Forelimb muscle (tissue), 1 donor: ENCODE measurements around the gene OLR1. TPM values are rescaled to one million over a fixed set of nuclear protein-coding genes. Genes with fewer than 3 reads are reported as not detected.
"Not testable (repeated sequence)": the region's sequence is repeated elsewhere in the genome, so short reads cannot be mapped to it uniquely, and the experiment has no call there.

ENCODE experiments used
- DNase-seq: peaks from one replicate; pipeline ENCODE4 v3.0.0-alpha.2; 2013; ENCODE audit warnings: low read depth
- polyA plus RNA-seq: library from polyadenylated mRNA; unstranded; fragments of 120-200 nt; gene quantifications from one replicate; pipeline ENCODE4 v1.2.1, GENCODE V29; 2013; ENCODE audit not compliant: insufficient read length

Gene OLR1
- polyA plus RNA-seq, 1 donor, result 0.76 TPM

DNA sequence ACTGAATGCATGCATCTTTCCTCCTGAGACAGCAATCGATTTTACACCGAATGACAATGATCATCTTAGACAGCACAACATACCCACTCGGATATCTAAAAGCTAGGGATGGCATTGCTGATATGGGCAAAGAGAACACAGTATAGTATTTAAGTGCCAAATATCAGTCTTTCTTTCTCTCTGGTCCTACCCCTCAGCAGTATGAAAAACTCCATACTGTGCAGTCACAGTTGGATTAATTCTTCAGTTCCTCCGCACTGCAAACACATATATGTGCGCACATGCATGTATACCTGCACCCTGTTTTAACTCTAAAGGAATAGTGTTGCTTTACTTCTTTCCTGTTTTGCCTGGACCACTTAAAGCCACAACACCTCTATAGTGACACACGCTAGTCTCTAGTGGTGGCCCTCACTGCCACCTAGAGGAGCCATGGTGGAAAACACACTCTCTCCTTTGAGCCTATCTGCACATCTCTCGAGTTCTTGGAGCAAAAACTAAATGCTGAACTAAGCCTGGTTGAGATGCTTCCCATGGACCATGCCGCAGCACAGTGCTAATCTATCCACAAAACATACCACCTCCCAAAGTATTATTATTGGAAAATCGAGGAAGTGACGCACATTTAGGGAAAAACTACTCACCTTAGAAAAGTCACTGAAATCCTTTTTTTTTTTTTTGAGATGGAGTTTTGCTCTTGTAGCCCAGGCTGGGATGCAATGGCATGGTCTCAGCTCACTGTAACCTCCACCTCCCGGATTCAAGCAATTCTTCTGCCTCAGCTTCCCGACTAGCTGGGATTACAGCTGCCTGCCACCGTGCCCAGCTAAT is 18.8 kb upstream of the OLR1 start:
- DNase-seq, result no peak

- DNase-seq, result no peak
Observed at GRCh38 chr12:10189653-10190052, 17.7 kb upstream of the OLR1 start.

DNA sequence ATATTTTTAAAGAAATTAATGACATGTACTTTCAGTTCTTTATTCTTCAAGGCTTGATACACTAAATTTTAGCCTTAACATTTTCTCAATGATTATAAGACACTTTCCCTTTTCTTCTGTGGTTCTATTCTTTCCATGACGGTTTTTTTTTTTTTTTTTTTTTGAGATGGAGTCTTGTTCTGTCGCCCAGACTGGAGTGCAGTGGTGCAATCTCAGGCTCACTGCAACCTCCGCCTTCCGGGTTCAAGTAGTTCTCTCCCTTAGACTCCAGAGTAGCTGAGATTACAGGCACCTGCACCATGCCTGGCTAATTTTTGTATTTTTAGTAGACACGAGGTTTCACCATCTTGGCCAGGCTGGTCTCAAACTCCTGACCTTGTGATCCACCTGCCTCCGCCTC is 15.0 kb upstream of the OLR1 start:
- not testable (repeated sequence) for DNase-seq

GRCh38 chr12:10186299-10186698 is 14.4 kb upstream of the OLR1 start:
- peak; percentile 14 for DNase-seq

GRCh38 chr12:10184261-10184843 is 12.4 kb upstream of the OLR1 start:
- no peak for DNase-seq

GRCh38 chr12:10182354-10183049 is 10.6 kb upstream of the OLR1 start:
- no peak for DNase-seq

DNA sequence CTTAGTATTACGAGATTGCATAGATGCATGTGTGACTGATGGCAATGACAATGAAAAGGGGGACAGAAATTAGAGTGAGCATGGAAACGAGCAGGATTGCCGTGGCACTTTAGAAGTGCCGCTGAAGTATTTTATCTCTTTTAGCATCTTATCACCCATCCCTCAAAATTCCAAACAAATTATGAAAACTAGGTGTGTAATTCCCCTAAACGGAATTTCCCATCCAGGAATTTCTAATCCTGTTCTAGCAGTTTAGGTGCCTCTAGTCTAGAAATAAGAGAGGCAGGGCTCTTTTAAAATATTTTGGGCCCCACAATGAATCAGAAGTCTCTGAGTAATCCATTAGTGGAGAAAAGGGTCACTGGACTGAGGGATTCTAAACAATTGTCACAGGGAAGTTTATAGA is 7.8 kb upstream of the OLR1 start:
- no peak for DNase-seq

DNA sequence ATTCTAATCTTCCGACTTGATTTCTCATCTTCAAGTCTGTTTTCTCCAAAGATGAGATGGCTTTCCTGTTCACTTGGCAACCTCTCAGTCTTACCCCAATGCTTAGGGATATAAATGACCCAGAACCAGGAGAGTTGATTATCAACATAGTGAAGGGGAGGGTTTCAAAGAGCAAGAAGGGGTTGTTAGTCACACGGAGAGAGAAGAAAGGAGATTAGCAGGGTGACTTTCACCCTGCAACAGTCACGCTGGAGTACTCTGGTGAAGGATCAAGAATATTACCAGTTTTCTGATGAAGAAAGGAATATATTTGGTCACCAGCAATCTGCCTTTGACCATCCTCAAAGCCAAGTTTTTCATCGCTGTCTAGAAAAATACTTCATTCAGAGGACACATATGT is 6.9 kb upstream of the OLR1 start, which contains the start of gene TMEM52B:
Gene TMEM52B, plus strand, starts transcription at position 212 of the 400 bp plus-strand sequence. CDS start 543 bp downstream, outside the sequence.
- DNase-seq, result no peak

DNA sequence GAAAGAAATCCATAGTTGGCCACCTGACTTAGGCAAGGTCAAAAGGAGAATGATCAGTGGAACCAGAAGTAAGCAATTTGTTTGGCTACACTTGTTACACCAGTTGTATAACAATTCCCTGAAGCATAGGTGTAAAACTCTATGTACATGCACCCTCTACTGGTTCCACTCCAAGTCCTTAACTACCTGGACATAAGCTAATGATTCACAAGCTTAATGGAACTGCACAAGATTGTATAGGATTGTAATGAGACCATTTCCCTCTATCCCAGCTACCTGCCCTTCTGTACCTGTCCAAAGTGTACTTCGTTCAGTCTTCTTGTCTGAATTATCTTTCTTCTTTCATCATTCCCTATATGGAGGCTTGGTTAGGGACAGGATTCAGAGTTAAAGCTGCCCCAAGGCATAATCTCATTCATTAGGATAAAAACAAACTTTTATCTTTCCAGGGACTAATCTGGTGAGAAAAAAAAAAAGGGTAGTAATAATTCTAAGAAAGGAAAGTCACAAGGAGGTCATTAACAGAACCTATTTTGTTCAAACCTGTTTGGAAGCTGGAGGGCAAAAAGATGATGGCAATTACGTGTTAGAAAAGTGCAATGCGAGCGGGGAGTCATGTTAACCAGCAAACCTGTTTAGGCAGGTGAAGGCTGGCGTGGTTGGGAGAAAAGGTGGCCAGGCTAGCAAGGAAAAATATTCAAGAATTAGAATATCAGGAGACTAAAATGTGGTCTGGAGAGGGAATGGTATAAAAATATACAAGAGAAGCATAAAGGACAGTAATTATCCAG is 4.1 kb upstream of the OLR1 start:
- no peak for DNase-seq

GRCh38 chr12:10174986-10175614 is 3.2 kb upstream of the OLR1 start:
- no peak for DNase-seq

GRCh38 chr12:10170216-10170615 is 1.7 kb downstream of the OLR1 start:
- DNase-seq, result no peak

DNA sequence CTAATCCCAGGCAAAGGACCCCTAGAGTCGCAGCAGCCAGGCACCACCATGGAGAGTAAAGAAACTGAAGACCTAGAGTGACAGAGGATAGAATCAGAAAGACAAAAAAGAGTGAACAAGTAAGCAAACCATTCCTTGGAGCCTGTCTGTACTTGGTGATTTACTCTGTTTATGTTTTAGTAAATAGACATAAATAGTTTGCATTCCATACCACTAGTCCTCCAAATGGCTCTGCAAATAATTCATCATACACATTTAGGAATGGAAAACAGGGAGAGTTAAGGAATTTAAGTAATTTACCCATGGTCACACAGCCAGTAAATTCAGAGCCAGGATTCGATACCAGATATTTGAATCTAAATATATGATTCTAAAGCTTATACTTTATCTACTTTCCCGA is 2.8 kb downstream of the OLR1 start:
- no peak for DNase-seq

DNA sequence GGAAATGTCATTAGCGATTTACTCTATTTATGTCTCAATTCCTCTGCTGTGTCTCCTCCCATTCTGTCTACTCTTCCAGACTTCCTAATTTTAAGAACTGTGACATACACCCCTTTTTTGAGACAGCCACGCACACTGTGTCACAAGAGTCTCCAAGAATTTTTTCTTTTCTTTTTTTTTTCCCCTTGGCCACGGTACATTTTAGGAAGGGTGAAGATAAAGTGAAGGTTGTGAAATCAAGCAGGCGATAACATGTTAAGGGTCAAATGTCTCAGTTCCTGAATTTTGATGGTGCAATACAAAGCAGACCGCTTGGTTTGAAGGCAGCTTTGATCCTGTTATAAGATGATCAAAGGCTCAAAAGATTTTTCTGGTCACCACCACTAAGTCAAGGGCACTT is 4.3 kb downstream of the OLR1 start:
- DNase-seq, result no peak

GRCh38 chr12:10165421-10165820 is 6.5 kb downstream of the OLR1 start:
- no peak for DNase-seq

- DNase-seq, result no peak
Observed at GRCh38 chr12:10163084-10163483, 8.8 kb downstream of the OLR1 start.

- DNase-seq, result no peak
Observed at GRCh38 chr12:10160617-10161385, 11.1 kb downstream of the OLR1 start.

DNA sequence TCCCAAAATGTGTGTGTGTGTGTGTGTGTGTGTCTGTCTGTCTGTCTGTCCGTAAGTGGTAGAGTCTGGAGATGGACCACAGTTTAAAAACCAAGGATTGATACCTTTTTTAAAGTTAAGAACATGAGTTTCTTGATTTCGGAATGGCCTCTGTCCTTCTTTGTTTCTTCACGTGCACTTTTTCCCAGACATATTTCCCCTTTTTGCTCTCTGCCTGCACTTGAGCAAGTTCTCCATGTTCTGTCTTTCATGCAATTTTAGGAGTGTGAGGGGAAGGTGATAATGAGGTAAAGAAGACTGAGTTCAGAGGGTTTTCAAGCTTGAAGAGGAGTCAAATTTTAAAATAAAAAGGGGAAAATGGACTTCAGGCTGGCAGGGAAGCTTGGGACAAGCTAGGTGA is 12.7 kb downstream of the OLR1 start:
- no peak for DNase-seq

- DNase-seq, result no peak
Observed at GRCh38 chr12:10158406-10158805, 13.5 kb downstream of the OLR1 start.

GRCh38 chr12:10155966-10156365 is 16.0 kb downstream of the OLR1 start:
- DNase-seq, result no peak

GRCh38 chr12:10154145-10154496 is 17.8 kb downstream of the OLR1 start:
- DNase-seq, result no peak
